HG03280 (cell line): Measurements from ENCODE around the gene SLC43A3.
"Not testable (repeated sequence)": the region's sequence is repeated elsewhere in the genome, so short reads cannot be mapped to it uniquely, and the experiment has no call there.

ENCODE experiments used
- ATAC-seq: cut with Tn5 transposase; IDR thresholded peaks from one replicate; pipeline ENCODE4 v1.9.1; 2021; ENCODE audit warnings: mild to moderate bottlenecking, moderate library complexity; ENCODE audit not compliant: unreplicated experiment

SLC43A3 gene

DNA sequence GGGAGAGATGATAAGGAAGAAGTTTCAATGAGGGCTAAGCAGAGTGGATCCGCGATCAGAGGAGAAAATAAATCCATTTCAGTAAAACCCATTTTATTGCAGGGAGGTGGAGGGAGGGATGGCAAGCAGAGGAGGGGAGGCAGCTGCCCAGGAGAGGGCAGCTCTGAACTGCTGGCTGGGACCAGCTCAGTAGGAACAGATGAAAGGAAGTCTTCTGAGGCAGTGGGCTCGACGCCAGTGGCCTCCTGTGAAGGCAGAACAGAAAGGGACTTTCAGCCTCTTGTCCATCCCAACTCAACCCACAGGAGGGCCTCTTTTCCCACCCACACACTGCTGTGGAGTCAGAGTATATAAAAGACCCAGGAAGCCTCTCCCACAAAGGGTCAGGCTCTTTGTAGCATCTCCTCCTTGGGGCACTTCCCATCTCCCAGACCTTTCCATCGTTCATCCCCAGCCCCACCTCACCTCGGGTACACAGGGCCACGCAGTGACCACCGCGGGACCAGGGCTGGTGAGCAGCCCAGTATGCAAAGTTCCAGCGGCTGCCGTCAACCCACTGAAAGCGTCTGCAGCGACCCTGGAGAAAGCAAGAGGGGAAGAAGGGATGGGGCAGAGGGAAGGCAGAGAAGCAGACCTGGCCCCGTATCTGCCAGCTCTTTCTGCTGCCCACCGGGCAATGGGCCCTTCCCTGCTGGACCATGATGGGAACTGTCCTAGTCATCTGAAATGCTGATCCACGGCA lies 39.5 kb downstream of the SLC43A3 start:
- no peak for ATAC-seq

- no peak for ATAC-seq
These were observed 40.6 kb downstream of the SLC43A3 start for GRCh38 chr11:57386178-57386940.

- ATAC-seq: no peak
These were observed 45.9 kb downstream of the SLC43A3 start, which contains the start of gene PRG3 for GRCh38 chr11:57380975-57381374. PRG3 (minus strand) TSS chr11:57381150; CDS start chr11:57380708, 442 bp downstream.

GRCh38 chr11:57379732-57380131 lies 47.2 kb downstream of the SLC43A3 start:
- ATAC-seq: no peak

DNA sequence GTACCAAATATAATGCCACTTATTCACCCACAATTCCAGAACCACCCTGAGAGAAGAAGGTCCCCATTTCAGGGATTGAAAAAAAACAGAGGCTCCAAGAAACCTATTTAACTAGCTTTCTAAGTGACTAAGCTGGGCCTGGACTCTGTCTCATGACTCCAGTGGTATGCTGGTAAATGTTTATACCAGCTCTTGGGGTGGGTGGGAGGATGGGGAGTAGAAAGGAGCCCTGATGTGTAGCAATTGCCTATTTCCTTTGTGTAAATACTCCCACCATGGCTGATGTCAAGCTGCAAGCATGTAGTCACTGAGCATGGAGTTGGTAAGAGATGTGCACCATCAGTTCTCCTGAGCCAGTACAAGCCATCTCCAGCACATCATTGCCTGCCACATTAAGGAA lies 48.7 kb downstream of the SLC43A3 start:
- no peak for ATAC-seq

GRCh38 chr11:57377107-57377506 lies 49.8 kb downstream of the SLC43A3 start:
- ATAC-seq: no peak

GRCh38 chr11:57376095-57377090 lies 50.5 kb downstream of the SLC43A3 start:
- ATAC-seq: no peak

GRCh38 chr11:57375490-57375889 lies 51.4 kb downstream of the SLC43A3 start:
- no peak for ATAC-seq

GRCh38 chr11:57374966-57375365 lies 52.0 kb downstream of the SLC43A3 start:
- ATAC-seq: no peak

DNA sequence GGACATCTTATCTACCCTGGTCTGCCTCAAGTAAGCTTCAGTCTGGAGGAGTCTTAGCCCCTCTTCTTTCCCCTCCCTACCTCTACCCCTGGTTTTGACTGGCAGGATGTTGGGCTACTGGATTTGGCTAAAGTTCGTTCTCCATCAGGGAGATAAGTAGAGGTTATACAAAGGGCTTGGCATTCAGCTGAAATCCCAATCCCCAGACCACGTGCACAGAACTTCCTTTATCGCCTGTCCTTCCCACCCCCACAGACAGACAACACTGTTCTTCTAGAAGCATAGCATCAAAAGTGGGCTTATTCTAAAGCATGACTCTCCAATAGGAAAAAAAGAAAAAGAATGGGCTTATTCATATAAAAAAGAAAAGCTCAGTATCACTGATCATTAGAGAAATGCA lies 53.8 kb downstream of the SLC43A3 start:
- no peak for ATAC-seq

DNA sequence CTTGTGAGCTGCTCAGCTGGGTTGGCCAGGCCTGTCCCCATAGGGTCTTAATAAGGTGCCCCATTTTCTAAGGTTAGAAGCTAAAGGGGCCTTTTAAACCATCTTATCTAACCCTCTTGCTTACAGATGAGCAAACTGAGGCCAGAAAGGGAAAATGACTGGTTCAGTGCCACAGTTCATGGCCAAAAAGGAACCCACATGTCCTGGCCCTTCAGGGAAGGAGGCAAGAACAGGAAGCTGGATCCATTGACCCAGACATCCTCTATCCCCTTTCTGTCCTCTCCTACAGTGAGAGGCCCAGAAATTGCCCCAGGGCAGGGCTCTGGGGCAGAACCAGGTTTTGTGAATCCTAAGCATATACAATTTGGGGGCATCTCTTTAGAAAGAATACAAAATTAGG lies 56.0 kb downstream of the SLC43A3 start:
- no peak for ATAC-seq

DNA sequence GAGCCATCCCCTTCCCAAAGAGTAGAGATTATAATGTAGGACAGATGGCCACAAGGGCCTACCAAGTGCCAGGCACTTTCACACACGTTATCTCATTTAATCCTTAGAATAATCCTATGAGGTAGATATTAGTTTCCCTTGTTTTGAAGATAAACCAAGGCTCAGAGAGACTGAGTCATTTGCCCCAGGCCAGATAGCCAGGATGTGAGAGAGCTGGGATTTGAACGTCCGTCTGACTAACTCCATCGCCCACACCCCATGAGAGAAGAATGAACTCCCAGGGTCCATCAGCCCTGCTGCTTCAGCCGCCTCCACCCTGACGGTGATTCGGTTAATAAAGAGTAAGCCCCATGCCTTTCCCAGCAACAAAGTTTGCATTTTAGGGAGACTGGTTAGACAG lies 56.7 kb downstream of the SLC43A3 start:
- no peak for ATAC-seq

- ATAC-seq: no peak
These were observed 58.1 kb downstream of the SLC43A3 start for GRCh38 chr11:57368845-57369232.

DNA sequence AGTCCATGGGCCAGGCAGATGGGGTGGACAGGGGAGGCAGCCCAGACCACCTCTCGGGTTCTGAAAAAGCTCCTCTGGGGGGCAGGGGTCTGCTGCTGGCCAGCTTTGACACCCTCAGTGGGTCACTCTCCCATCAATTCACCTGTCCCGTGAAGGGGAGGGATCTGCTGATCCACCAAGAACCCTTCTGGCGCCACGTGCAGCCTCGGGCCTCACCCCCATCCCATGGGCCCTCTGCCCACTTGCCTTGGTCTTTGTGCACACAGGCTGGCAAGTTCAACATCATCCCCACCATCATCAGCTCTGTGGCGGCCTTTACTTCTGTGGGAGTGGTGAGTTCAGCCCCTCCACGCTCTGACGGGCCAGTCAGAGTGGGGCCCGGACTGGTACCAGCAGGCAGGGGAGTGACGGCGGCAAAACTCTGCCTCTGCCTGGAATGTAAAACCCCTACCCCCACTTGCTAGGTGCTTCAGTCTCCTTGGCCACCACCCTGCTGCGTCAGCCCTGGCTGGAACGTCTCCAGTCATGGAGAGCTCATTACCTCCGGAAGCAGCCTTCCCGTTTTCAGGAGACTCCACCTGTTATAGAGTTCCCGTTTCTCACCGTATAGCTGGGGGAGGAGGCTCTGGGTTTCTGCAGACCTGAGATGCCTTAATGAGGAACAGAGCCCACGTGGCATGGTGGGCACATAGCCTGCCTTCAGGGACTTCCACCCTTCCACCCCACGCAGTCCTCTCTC lies 58.6 kb downstream of the SLC43A3 start:
- ATAC-seq: no peak

DNA sequence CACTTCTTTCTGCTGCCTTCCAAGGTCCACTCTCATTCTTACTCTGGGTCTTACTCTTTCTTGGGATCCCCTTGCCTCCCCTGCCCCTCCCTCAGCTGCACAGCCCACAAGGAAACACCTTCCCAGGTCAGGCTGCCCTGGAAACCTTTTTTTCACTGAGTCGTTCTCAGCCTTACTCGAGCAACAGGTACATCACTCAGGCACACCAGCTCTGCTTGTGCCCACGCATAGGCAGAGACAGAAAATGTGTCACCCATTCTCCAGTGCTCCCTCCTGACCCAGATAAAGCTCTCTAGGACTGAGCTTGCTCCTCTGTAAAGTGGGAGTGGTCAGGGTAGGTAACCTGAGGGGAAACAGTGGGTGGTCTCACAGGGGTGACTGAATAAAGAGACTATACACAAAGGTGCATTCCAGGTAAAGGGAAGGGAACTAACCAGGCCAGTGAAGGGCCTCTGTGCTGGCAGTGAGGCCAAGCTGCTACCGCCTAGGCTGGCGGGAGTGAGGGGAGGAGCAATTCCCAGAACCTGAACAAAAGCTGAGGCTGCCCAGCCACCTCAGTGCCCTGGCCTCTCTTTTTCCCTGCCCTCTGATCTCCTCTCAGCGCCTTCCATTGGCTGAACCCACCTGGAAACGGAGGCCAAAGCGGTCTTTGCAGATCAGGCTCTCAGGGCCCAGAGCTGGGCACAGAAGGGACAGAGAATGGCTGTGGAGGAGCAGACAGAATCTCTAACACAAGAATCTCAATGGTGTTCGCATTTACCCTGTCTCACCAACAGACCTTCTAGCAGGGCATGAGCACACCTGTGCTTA lies 61.9 kb downstream of the SLC43A3 start:
- no peak for ATAC-seq

DNA sequence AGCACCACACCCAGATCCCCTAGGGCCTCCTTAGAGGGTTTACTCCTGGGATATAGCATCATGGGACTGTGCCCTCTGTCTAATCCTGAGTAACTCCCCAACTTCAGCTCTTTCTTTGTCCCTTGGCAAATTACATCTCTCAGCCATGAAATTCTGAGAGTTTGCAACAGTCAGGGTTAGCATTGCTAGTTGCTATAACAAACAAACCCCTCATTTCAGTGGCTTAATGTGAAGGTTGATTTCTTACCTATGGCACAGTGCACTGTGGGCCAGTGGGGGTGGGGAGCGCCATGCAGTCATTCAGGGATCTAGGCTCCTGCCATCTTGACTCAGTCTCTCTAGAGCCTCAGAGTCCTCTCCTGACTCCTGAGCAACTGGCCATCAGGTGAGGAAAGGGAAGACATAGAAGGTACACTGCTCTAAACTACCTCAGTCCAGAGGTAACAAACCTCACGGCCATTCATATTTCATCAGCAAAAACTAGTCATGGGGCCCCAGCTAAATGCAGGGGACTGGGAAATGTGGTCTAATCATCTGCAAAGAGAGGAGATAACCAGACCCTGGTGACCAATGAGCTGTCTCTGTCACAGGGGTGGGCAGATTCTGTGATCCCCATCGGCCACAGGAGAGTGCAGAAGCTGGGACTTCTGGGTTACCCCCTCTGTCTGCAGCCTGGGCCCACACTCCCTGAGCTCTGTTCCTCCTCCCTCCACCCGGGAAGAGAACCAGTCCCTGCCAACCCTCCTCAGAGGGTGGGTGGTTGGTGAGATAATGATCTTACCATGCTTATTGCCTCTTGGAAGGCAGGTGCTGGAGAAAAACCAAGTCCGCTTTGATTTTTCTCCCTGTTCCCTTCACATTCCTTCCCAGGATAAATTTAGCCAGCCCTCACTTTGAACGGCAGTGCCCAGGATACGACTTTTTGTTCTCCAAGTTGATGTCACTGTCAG lies 63.5 kb downstream of the SLC43A3 start:
- ATAC-seq: no peak

DNA sequence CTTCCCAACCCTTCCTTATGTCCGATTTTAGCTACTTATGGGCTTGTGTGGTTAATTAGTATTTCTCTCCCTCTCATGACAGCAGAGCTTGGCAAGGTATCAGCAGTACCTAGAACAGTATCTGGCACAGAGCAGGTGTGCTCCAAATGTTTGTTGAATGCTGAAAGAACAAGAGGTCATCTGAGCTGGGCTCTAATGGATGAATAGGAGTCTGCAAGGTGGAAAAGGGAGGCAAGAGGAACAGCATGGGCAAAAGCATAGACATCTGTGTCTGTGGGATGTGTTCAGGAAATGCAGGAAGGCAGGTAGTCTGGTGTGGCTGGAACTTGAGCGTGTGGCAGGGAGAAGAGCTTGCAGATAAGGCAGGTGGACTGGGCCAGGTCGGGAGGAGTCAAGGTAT lies 65.0 kb downstream of the SLC43A3 start:
- no peak for ATAC-seq

- not testable (repeated sequence) for ATAC-seq
These were observed 65.5 kb downstream of the SLC43A3 start for GRCh38 chr11:57361420-57361819.
